ENCODE results near the gene KLHL12. TPM values are rescaled to one million over a fixed set of nuclear protein-coding genes. Genes with fewer than 3 reads are reported as not detected.

Gene KLHL12
- total RNA-seq, 1 donor from 2014 or later, result 19.6 TPM

Small RNA genes lying within 50 kb of the gene (small RNA-seq; reads per million reads assigned to genes)
- not detected for gene RF00019

Other genes starting within 250 kb of the KLHL12 start
- gene SYT2, start 216.8 kb downstream of the KLHL12 start, total RNA-seq, result not detected
- gene KDM5B, start 118.8 kb downstream of the KLHL12 start, total RNA-seq, result 99.4 TPM
- not detected for gene PCAT6, start 116.3 kb downstream of the KLHL12 start, total RNA-seq
- gene RABIF, start 38.1 kb downstream of the KLHL12 start, total RNA-seq, result 7.4 TPM
- gene ADIPOR1, start 31.1 kb upstream of the KLHL12 start, total RNA-seq, result 84.0 TPM
- gene CYB5R1, start 40.0 kb upstream of the KLHL12 start, total RNA-seq, result 61.4 TPM
- gene TMEM183A, start 80.1 kb upstream of the KLHL12 start, total RNA-seq, result 73.2 TPM
- 11.5 TPM for gene PPFIA4, start 99.3 kb upstream of the KLHL12 start, total RNA-seq
- not detected for gene MYOG, start 158.8 kb upstream of the KLHL12 start, total RNA-seq
- gene ADORA1, start 200.5 kb upstream of the KLHL12 start, total RNA-seq, result 5.2 TPM
- gene MYBPH, start 248.6 kb upstream of the KLHL12 start, total RNA-seq, result not detected